Glutamatergic neuron (in vitro differentiated cells): Measurements from ENCODE around the gene TMEM33. TPM values are rescaled to one million over a fixed set of nuclear protein-coding genes. Genes with fewer than 3 reads are reported as not detected.

Experiments
- DNase-seq: peaks from one replicate; pipeline ENCODE4 v3.0.0; 2022
- H3K27ac Mint-ChIP-seq: one replicate; pipeline ENCODE4 v1.8.0; 2020; ENCODE audit warnings: mild to moderate bottlenecking, mixed read lengths, inconsistent platforms; ENCODE audit not compliant: unreplicated experiment
- H3K27me3 Mint-ChIP-seq: one replicate; pipeline ENCODE4 v1.8.0; 2020; ENCODE audit warnings: mild to moderate bottlenecking, moderate library complexity, mixed read lengths, inconsistent platforms; ENCODE audit not compliant: unreplicated experiment
- H3K36me3 Mint-ChIP-seq: one replicate; pipeline ENCODE4 v1.8.0; 2020; ENCODE audit warnings: mild to moderate bottlenecking, mixed read lengths, inconsistent platforms; ENCODE audit not compliant: unreplicated experiment
- H3K4me1 Mint-ChIP-seq: one replicate; pipeline ENCODE4 v1.8.0; 2020; ENCODE audit warnings: mild to moderate bottlenecking, low read depth, mixed read lengths, inconsistent platforms; ENCODE audit not compliant: unreplicated experiment
- H3K4me3 Mint-ChIP-seq: one replicate; pipeline ENCODE4 v1.8.0; 2020; ENCODE audit warnings: mild to moderate bottlenecking, mixed read lengths, inconsistent platforms; ENCODE audit not compliant: unreplicated experiment
- H3K9me3 Mint-ChIP-seq: one replicate; pipeline ENCODE4 v1.8.0; 2020; ENCODE audit warnings: mild to moderate bottlenecking, moderate library complexity, mixed read lengths, inconsistent platforms; ENCODE audit not compliant: unreplicated experiment
- total RNA-seq: library from RNA; stranded (reverse); fragmentation: NEBNext Ultra II Directional; extraction: Animal tissue kit (Norgen Biotek cat#: 25700); gene quantifications from one replicate; pipeline ENCODE4 v1.2.1, GENCODE V29; 2021; ENCODE audit not compliant: unreplicated experiment
- TF ChIP-seq, protein P1 (sequence below): fragments of 200-600 bp; sonication (generic); IDR thresholded peaks from one replicate; pipeline ENCODE4 v1.5.0; 2021; ENCODE audit not compliant: partially characterized antibody, unreplicated experiment

TMEM33 gene
- total RNA-seq, 1 donor from 2014 or later: 88.8 TPM

DNA sequence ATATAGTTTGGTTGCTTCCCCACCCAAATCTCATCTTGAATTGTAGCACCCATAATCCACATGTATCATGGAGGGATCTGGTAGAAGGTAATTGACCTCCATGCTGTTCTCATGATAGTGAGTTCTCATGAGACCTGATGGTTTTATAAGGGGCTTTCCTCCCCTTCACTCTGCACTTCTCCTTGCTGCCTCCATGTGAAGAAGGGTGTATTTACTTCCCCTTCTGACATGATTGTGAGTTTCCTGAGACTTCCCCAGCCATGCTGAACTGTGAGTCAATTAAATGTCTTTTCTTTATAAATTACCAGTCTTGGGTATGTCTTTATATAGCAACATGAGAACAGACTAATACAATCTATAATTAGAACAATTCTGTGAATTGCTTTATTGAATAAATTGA, 34.4 kb downstream of the TMEM33 start:
- Mint-ChIP-seq H3K27ac (no peak overlapping the region), H3K36me3 (no peaks in the 10 kb centered on the region), H3K4me1 (no peaks in the 10 kb centered on the region), H3K9me3 (peaks cover 2% of the 10 kb centered on the region), H3K27me3 (no peaks in the 10 kb centered on the region), H3K4me3 (no peak overlapping the region)
- TF ChIP-seq, protein P1, sequence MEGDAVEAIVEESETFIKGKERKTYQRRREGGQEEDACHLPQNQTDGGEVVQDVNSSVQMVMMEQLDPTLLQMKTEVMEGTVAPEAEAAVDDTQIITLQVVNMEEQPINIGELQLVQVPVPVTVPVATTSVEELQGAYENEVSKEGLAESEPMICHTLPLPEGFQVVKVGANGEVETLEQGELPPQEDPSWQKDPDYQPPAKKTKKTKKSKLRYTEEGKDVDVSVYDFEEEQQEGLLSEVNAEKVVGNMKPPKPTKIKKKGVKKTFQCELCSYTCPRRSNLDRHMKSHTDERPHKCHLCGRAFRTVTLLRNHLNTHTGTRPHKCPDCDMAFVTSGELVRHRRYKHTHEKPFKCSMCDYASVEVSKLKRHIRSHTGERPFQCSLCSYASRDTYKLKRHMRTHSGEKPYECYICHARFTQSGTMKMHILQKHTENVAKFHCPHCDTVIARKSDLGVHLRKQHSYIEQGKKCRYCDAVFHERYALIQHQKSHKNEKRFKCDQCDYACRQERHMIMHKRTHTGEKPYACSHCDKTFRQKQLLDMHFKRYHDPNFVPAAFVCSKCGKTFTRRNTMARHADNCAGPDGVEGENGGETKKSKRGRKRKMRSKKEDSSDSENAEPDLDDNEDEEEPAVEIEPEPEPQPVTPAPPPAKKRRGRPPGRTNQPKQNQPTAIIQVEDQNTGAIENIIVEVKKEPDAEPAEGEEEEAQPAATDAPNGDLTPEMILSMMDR: no peak
- no peak for DNase-seq

DNA sequence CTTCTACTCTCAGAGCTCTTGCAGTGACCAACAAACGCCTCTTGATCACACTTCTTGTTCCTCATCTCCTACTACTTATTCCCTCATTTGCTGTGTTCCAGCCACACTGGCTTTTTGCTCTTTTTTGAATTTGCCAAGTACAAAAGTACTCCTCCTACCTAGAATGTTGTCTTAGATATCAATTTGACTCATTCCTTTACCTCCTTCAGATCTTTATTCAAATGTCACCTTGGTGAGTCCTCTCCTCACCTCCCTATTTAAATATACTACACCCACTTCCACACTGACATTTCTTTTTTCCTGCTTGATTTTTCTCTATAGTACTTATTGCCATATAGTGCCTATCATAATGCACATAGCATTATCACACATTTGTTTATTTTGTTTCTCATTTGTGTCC, 40.1 kb downstream of the TMEM33 start:
- no peaks in the 10 kb centered on the region for H3K9me3 Mint-ChIP-seq
- TF ChIP-seq, protein P1: no peak
- no peaks in the 10 kb centered on the region for H3K36me3 Mint-ChIP-seq
- no peak overlapping the region for H3K27ac Mint-ChIP-seq
- DNase-seq: no peak
- no peak overlapping the region for H3K4me3 Mint-ChIP-seq
- no peaks in the 10 kb centered on the region for H3K4me1 Mint-ChIP-seq
- no peaks in the 10 kb centered on the region for H3K27me3 Mint-ChIP-seq

DNA sequence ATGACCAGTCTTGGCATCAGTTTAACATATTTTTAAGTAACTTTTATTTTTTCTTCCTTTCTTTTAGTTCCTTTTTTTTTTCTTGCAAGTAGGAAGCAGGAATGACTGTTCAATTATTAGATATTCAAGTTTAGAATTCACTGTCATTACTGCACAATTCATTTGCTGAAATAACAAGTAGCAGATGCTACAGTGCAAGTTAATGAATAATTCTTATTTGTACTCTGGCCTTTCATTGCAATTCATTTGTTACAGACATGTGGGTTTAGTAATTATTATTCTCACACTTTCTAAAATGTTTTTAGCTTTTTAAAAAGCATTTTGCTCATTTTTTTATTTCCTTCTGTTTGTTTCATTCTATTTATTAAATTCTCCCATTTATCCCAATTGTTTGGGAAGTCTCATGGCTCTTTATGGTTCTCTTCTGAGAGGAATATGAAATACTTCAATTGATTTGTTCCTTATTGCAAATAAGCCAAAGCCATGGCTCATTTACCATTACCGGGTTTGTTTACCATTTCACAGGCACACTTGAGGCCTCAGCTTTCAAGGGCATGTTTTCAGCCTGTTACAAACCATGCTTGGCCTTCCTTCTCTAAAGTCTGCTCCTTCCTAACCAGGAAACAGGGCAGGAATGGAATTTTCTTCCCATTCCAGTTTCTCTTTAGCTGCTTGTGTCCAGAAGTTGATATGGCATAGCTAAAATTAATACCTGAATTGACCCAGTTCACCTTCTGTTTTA, 41.7 kb downstream of the TMEM33 start:
- DNase-seq: no peak
- Mint-ChIP-seq H3K36me3 (no peaks in the 10 kb centered on the region), H3K27ac (no peak overlapping the region), H3K9me3 (no peaks in the 10 kb centered on the region), H3K27me3 (no peaks in the 10 kb centered on the region), H3K4me1 (no peaks in the 10 kb centered on the region), H3K4me3 (no peak overlapping the region)
- TF ChIP-seq, protein P1: no peak

DNA sequence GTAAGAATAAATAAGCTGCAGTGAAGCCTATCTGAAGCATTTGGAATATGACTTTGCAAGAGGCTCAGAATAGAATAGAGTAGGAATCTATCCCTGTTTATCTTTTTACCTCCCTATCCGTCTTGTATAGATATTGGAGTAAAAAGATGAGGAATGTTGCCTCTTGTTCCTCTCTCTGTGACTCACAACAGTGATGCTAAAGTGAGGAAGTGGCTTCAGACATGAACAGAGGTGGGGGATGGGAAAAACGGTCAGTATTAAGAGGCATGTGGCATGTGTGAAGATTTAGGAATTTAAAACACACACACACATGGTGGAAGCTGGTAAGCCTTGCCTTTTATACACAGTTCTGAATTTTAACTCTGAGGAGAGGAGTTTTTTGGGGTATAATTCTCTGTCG, 42.5 kb downstream of the TMEM33 start:
- no peak overlapping the region for H3K27ac Mint-ChIP-seq
- no peaks in the 10 kb centered on the region for H3K36me3 Mint-ChIP-seq

DNA sequence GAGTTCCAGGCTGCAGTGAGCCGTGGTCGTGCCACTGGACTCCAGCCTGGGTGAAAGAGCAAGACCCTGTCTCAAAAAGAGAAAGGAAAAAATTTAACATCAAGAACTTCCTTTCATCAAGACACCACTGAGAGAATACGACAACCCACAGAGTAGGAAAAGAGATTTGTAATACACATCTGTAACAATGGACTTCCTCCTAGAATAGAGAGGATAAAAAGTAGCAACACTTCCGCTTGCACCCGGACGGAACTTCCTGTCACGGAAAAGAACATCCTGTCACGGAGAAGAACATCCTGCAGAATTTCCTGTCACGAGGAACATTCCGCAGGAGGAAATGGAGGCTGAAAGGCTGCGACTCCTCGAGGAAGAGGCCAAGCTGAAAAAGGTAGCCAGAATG, 46.2 kb downstream of the TMEM33 start, which contains the start of gene DCAF4L1:
TSS of gene DCAF4L1 (plus strand) at position 301 of the 400 bp plus-strand sequence. CDS start at position 338, 37 bp downstream.
- no peaks in the 10 kb centered on the region for H3K4me1 Mint-ChIP-seq
- no peaks in the 10 kb centered on the region for H3K36me3 Mint-ChIP-seq
- H3K4me3 Mint-ChIP-seq: no peak within 1 kb of the TSS
- H3K27ac Mint-ChIP-seq: no peak within 1 kb of the TSS
- TF ChIP-seq, protein P1: no peak
- no peak for DNase-seq
- H3K27me3 Mint-ChIP-seq: no peaks in the 10 kb centered on the region
- no peaks in the 10 kb centered on the region for H3K9me3 Mint-ChIP-seq

More for the DNA sequence above, 42.5 kb downstream of the TMEM33 start:
- Mint-ChIP-seq H3K9me3 (no peaks in the 10 kb centered on the region), H3K4me1 (no peaks in the 10 kb centered on the region), H3K4me3 (no peak overlapping the region), H3K27me3 (no peaks in the 10 kb centered on the region)
- DNase-seq: no peak
- TF ChIP-seq, protein P1: no peak
